OCI-LY7 (cell line): Measurements from ENCODE around the gene OR1F1. TPM values are rescaled to one million over a fixed set of nuclear protein-coding genes. Genes with fewer than 3 reads are reported as not detected.

ENCODE experiments used
- BruUV-seq: library from RNA; stranded (reverse); fragments of 400-500 nt; replicated peaks from 2 replicates; lab custom pipeline; 2021; lab: Mats Ljungman, UMichigan
- CTCF ChIA-PET: fragments of 300-600 bp; sonication (Branson Sonifier 250); formaldehyde crosslinking; loops from one replicate; lab custom pipeline; 2022; ENCODE audit warnings: antibody characterized with exemption; ENCODE audit not compliant: unreplicated experiment; lab: Charles Lee
- POLR2A ChIA-PET: fragments of 300-600 bp; sonication (Branson Sonifier 250); formaldehyde crosslinking; loops from one replicate; lab custom pipeline; 2022; ENCODE audit warnings: antibody characterized with exemption; lab: Charles Lee
- DNase-seq: peaks from one replicate; pipeline ENCODE4 v3.0.0-alpha.2; 2015; ENCODE audit warnings: low spot score
- H2AFZ ChIP-seq: fragments of 200-600 bp; sonication (generic), shearing (Covaris generic); 2 replicates; pipeline ENCODE4 v1.6.1; 2014; ENCODE audit warnings: mild to moderate bottlenecking, antibody characterized with exemption, low read length, moderate library complexity
- H3K27ac ChIP-seq: fragments of 200-600 bp; sonication (generic); 2 replicates; pipeline ENCODE4 v1.5.1; 2014; ENCODE audit warnings: mixed run types, low read depth, mild to moderate bottlenecking, moderate library complexity, low read length, inconsistent platforms; ENCODE audit not compliant: poor library complexity, severe bottlenecking
- H3K36me3 ChIP-seq: fragments of 200-600 bp; sonication (generic); 2 replicates; pipeline ENCODE4 v1.6.1; 2014; ENCODE audit warnings: mild to moderate bottlenecking, antibody characterized with exemption, low read length, moderate library complexity, mixed read lengths; ENCODE audit not compliant: insufficient read depth
- H3K4me1 ChIP-seq: fragments of 200-600 bp; sonication (generic); 2 replicates; pipeline ENCODE4 v1.5.1; 2014; ENCODE audit warnings: mild to moderate bottlenecking, low read length; ENCODE audit not compliant: insufficient read depth, poor library complexity, severe bottlenecking
- H3K4me2 ChIP-seq: fragments of 200-600 bp; sonication (generic); 2 replicates; pipeline ENCODE4 v1.6.1; 2014; ENCODE audit warnings: mild to moderate bottlenecking, low read length
- H3K4me3 ChIP-seq: fragments of 200-600 bp; sonication (generic); 2 replicates; pipeline ENCODE4 v1.5.1; 2014; ENCODE audit warnings: mild to moderate bottlenecking, low read depth, low read length; ENCODE audit not compliant: poor library complexity, severe bottlenecking
- H3K79me2 ChIP-seq: fragments of 200-600 bp; sonication (generic); 2 replicates; pipeline ENCODE4 v1.6.1; 2016; ENCODE audit warnings: low read depth, mild to moderate bottlenecking, low read length, moderate library complexity, mixed read lengths; ENCODE audit not compliant: insufficient read depth
- H3K9me2 ChIP-seq: fragments of 200-600 bp; sonication (generic); 2 replicates; pipeline ENCODE4 v1.6.1; 2016; ENCODE audit warnings: mild to moderate bottlenecking, low read length, mixed read lengths; ENCODE audit not compliant: insufficient read depth
- H3K9me3 ChIP-seq: fragments of 200-600 bp; sonication (generic); 2 replicates; pipeline ENCODE4 v1.6.1; 2014; ENCODE audit warnings: mild to moderate bottlenecking, mixed run types, low read length, mixed read lengths
- H4K20me1 ChIP-seq: fragments of 200-600 bp; sonication (generic); 2 replicates; pipeline ENCODE4 v1.6.1; 2014; ENCODE audit warnings: mild to moderate bottlenecking, antibody characterized with exemption, low read length, moderate library complexity, mixed read lengths; ENCODE audit not compliant: insufficient read depth
- CTCF ChIP-seq: fragments of 200-600 bp; sonication (generic); conservative IDR thresholded peaks from 2 replicates; pipeline ENCODE4 v1.5.1; 2014; ENCODE audit warnings: mild to moderate bottlenecking, antibody characterized with exemption, low read length, moderate library complexity, mixed read lengths
- EZH2phosphoT487 ChIP-seq: fragments of 200-600 bp; sonication (generic); IDR thresholded peaks from 2 replicates; pipeline ENCODE4 v1.6.1; 2018; ENCODE audit warnings: low read depth, borderline replicate concordance, mild to moderate bottlenecking, mixed run types, antibody characterized with exemption, low read length, moderate library complexity, mixed read lengths
- intact Hi-C: fragments of 100-400 bp; cut with micrococcal nuclease; formaldehyde crosslinking; loops from one replicate; pipeline ENCODE4 v1.10.0; 2022; ENCODE audit not compliant: unreplicated experiment
- total RNA-seq, 2 experiments: library from RNA; depleted of rRNA in 1 of 2; stranded (reverse); fragments of >200 nt in 1 of 2; shearing (Covaris generic) in 1 of 2; gene quantifications; 2 replicates each; pipeline ENCODE4 v1.2.3, GENCODE V29; 2014 to 2022

OR1F1 gene
- total RNA-seq, 2 experiments from 2014 or later: not detected

GRCh38 chr16:3161235-3162018 is 26.6 kb upstream of the OR1F1 start:
- POLR2A ChIA-PET: no interaction called here
- H3K79me2 ChIP-seq: no peaks in the 10 kb centered on the region
- intact Hi-C loops: no loop called here
- no peaks in the 10 kb centered on the region for H3K9me3 ChIP-seq
- no TSS peak for BruUV-seq
- H3K4me2 ChIP-seq: peak overlapping the region; percentile 9; the same call in 1 of the 2 replicates
- no peaks in the 10 kb centered on the region for H3K36me3 ChIP-seq
- H2AFZ ChIP-seq: no peak overlapping the region
- no peak overlapping the region for H3K27ac ChIP-seq
- CTCF ChIA-PET: interaction anchor here (1.1 kb wide), 1 partner anchor 11 kb away, joined by 4 read pairs; no protein-coding TSS in a partner anchor
- H3K4me3 ChIP-seq: no peak overlapping the region
- H3K4me1 ChIP-seq: peaks cover 26% of the 10 kb centered on the region
- H3K9me2 ChIP-seq: no peaks in the 10 kb centered on the region
- H4K20me1 ChIP-seq: no peaks in the 10 kb centered on the region
- TF ChIP-seq EZH2phosphoT487 (no peak), CTCF (no peak)
- no peak for DNase-seq

- Histone ChIP-seq H3K27ac (no peak overlapping the region), H3K4me3 (no peak overlapping the region), H3K4me2 (no peak overlapping the region), H3K36me3 (no peaks in the 10 kb centered on the region), H3K9me3 (no peaks in the 10 kb centered on the region), H3K4me1 (peaks cover 15% of the 10 kb centered on the region), H3K79me2 (no peaks in the 10 kb centered on the region), H4K20me1 (no peaks in the 10 kb centered on the region), H2AFZ (no peak overlapping the region), H3K9me2 (no peaks in the 10 kb centered on the region)
- intact Hi-C loops: no loop called here
- CTCF ChIA-PET: no interaction called here
- POLR2A ChIA-PET: no interaction called here
- no peak for TF ChIP-seq EZH2phosphoT487
- TF ChIP-seq CTCF: no peak
- BruUV-seq: no TSS peak
- no peak for DNase-seq
These were observed 23.6 kb upstream of the OR1F1 start for GRCh38 chr16:3164121-3164991.
